GM21381 (cell line): ENCODE measurements around the gene USH2A.
"Not testable (repeated sequence)": the region's sequence is repeated elsewhere in the genome, so short reads cannot be mapped to it uniquely, and the experiment has no call there.

Source experiments
- ATAC-seq: cut with Tn5 transposase; IDR thresholded peaks from one replicate; pipeline ENCODE4 v1.9.1; 2021; ENCODE audit warnings: mild to moderate bottlenecking, moderate library complexity; ENCODE audit not compliant: unreplicated experiment

The USH2A gene

DNA sequence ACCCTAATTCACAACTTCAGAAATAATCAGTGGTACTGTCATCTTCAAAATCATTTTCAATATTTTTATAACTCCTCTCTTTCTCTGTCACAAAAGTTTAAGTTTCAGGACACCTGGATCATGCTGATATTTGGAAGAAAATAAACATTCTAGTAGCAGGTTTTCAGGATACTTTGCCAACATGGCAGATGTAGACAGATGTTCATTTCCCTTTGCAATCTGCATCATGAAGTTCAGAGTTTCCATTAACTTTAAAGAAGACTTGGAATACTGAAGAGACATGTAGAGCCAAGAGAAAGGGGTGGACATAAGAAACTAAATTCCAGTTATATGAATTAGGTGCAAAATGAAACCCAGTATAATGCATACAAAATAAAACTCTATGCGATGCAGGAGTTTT lies 218.1 kb downstream of the USH2A start:
- no peak for ATAC-seq

DNA sequence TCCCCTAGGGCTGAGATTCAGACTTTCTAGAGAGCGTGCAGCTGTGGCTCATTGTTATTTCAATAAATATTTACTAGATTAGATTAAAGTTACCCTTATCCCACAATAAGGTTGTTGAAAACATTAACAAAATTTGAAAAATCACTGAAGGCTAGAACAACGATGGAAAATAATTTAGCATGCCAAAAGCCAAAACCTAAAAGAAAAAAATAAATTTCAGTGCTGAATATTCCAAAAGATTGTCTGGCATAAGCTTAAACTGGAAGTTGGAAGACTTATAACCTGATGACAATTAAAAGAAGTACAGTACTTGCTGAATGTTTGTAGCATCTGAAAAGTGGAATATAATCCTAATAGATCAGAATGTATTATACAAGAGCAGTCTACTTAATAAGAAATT lies 221.3 kb downstream of the USH2A start:
- no peak for ATAC-seq

GRCh38 chr1:216200941-216201340 lies 222.3 kb downstream of the USH2A start:
- no peak for ATAC-seq

GRCh38 chr1:216194721-216195120 lies 228.5 kb downstream of the USH2A start:
- no peak for ATAC-seq

DNA sequence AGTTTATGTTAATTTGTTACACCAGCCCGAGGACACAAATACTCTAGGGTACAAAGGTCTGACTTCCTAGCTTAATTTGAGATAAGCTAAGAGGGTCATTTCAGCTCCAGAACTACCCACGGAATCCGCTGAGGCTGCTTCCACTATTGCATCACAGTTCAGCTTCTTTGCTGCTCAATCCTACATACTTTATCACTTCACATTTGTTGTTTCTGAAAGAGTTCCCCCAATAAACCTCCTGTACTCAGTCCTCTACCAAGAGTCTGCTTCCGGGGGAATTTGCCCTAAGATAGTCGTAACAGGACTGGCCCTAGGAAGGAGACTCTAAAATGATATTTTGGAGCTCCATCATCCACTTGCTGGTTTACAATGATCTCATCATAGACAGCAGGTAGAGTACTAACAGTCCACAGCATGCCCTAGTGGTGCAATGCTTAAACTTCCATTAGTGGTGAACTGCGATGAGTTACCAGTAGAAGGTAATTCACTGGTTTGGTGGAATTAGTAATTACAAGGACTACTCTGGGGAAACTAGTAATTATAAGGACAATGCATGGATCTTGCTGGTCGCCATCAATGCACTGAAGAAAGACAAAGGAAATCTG lies 229.3 kb downstream of the USH2A start:
- no peak for ATAC-seq

DNA sequence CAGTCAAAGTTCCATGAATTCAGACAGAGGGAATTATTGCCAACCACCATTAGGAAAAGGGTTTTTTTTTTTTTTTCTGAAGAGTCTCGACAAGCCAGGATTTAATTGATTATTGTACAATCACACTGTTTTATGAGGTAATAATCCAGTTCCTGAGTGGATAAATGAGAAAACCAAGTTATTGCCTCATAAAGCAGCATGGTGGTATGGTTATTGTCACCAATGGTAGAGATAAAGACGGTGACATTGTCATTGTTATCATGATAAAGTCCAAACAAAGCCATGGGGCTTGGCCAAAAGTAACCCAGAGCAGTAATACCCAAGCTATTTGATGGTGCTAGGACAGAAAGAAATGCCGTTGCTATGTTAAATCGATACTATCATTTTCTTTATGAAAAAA lies 232.8 kb downstream of the USH2A start:
- ATAC-seq: no peak

GRCh38 chr1:216186816-216187215 lies 236.4 kb downstream of the USH2A start:
- ATAC-seq: no peak

GRCh38 chr1:216186141-216186540 lies 237.1 kb downstream of the USH2A start:
- ATAC-seq: no peak

GRCh38 chr1:216184126-216184680 lies 239.0 kb downstream of the USH2A start:
- no peak for ATAC-seq

- no peak for ATAC-seq
Observed at GRCh38 chr1:216183454-216183853, 239.8 kb downstream of the USH2A start.

GRCh38 chr1:216183007-216183406 lies 240.2 kb downstream of the USH2A start:
- ATAC-seq: no peak

DNA sequence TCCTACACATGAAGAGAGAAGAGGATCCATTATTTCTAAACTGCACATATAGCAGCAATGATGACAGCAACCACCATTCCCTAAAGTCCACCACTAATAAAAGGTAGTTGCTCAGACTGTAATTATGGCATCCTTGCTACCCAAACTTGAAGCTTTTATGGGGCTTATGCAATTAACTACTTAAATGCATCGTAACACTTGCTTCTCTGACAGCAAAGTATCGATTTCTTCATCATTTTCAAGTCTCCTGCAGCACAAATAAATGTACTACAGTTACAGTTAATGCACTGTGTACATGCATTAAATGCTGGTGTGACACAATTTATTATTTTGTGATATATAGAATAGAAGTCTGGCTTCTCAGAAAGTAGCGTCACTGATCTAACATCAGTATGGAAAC lies 241.7 kb downstream of the USH2A start:
- no peak for ATAC-seq

DNA sequence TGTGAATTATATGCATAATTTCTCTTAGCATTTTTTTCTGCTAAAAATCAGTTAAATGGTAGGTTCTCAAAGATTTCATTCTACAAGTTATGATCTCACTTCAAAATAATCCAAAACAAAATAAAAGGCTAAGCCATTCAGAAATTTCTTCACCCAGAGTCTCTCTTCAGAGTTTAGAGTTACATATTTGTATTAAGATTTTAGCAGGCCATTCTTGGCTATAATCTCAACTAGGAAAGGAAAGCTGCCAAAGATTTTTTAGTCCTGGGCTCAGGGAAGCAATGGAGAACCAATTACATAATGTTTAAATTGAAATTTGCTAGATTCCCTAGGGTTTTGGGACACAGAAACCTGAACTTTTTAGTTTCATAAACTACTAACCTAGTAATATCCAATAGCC lies 245.0 kb downstream of the USH2A start:
- no peak for ATAC-seq

GRCh38 chr1:216176970-216177369 lies 246.3 kb downstream of the USH2A start:
- ATAC-seq: no peak

- ATAC-seq: no peak
Observed at GRCh38 chr1:216175714-216176113, 247.5 kb downstream of the USH2A start.

DNA sequence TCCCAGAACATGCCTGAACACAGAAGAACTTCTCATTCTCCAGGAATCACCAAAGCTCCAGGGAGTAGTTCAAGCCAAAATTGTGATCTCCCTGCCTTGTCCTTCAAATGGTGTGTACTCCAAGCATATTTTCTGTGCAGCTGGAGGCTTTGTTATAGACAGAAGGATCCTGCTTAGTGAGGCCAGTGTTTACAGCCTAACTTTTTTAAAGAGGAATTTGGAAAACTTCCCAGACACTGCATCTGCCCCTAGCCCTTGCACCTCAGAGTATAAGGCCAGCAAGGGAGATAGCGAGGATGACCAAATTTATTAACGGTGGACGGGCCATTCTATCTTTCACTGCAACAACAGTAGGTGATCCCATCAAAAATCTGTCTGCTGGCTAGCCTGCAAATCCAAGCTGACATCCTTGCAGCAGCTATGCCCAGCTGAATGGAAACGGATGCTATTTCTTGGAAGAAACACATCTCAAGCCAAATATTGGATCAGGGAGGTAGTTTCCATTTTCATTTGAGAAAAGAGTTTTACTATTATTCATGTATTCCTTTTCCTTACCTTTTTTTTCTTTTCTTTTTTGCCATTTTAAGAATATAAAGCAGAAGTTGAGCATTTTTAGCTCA lies 249.8 kb downstream of the USH2A start:
- no peak for ATAC-seq

- ATAC-seq: no peak
Observed at GRCh38 chr1:216169351-216169750, 253.9 kb downstream of the USH2A start.

DNA sequence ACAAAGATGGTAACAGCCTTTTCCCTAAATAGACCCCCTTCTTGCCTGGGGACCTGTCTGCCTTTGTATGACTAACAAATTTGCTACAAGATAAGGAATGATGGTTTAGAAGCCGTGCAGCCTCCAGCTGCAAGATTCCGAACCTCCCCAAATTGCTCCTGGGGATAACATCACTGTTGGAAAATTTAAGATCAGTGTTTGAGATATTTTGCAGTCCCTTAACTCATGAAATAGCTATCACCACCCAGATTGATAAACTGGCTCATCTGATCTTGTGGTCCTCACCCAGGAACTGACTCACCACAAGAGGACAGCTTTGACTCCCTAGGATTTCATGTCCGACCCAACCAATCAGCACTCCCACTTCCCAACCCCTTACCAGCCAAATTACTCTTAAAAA lies 254.7 kb downstream of the USH2A start:
- no peak for ATAC-seq

DNA sequence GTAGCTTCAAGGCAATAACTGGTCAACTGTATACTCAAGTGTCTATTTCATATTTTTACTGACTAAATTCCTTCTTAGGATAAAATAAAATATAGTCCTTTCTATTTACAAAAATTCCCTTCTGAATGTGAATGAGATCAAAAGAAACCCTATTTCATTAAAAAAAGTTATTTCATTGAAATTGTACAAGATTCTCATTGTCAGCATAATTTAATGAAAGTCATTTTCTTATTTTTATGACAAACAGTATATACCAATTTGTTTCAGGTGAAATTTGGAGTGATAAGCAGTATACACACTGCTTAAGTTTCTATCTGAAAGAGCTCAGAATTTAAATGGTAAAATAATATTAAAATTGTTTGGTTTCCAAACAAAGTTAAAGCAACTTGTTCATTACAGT lies 269.2 kb downstream of the USH2A start:
- no peak for ATAC-seq

DNA sequence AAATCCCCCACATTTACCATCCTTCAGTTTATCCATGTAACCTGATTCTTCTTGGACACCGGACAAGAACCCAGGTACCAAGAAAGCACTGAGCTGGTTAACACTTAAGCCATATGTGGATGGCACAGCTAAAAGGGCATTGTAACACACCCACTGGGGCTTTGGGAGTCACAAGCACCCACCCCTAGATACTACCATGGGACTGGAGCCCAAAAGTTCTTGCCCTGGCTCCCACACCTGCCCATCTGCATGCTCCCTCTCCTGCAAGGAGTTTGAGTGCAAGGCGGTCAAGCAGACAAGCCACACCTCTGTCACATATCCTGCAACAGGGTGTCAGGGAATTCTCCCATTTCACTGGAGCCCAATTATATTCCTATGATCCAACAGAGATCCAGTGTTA lies 270.1 kb downstream of the USH2A start:
- ATAC-seq: no peak

- not testable (repeated sequence) for ATAC-seq
Observed at GRCh38 chr1:216145451-216146018, 277.7 kb downstream of the USH2A start.

DNA sequence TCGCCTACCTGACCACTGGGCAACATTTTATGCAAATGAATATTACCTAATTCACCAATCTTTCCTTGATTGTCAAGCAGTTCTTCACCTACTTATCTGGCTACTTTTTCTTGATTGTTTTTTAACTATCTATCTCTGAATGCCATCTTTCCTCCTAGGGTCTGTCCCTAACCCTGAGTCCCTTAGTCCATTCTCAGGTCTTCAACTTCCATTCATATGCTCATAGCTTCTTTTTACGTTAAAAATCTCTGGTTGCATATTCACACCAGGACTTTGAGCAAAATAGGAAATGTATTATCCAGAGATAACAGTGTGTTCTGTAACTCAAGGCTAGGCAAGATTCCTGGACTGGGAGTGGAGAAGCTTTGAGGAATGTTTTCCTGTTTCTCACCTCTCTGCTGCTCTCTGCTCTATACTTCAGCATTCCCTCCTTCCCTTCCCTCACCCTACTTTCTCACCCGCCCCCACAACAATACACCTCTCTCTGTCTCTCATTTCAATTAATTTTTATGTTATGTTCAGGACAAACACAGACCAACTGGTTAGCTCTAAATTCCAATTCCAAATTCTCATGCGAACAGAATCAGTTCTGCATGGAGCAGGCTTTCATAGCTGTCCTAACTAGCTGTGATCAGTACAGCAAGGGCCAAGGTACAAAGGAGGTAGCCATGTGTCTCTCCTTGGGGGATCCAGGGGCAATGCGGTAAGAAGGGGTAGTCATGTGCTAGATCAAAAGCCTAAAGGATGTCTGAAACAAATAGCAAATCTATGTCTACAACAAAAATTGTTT lies 278.4 kb downstream of the USH2A start:
- no peak for ATAC-seq
